Astrocyte (in vitro differentiated cells and primary cell): Measurements from ENCODE around the gene CCDC86.

ENCODE experiments used
- EZH2 ChIP-seq: IDR thresholded peaks from 2 replicates; pipeline ENCODE4 v1.6.1; 2012; ENCODE audit warnings: mild to moderate bottlenecking, low read length, inconsistent platforms; ENCODE audit not compliant: insufficient read depth
- TF ChIP-seq, protein P1 (sequence below): IDR thresholded peaks from 2 replicates; pipeline ENCODE4 v1.5.1; 2011; ENCODE audit warnings: low read depth, mild to moderate bottlenecking, inconsistent platforms, low read length, moderate library complexity; ENCODE audit not compliant: insufficient read depth

DNA sequence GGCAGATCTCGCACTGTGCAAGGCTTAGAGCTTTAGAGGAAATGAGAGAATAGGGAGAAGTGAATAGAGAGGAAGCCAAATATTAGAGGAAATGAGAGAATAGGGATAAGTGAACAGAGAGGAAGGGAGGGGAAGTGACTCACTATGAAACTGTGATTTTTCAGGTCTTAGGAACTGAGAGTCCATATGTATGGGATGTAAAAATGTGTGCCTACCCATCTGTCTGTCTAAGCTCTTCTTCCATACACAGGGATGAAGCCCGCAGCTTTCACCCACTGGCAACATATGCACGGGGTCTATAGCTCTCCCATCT, 6.4 kb upstream of the CCDC86 start:
- TF ChIP-seq, protein P1, sequence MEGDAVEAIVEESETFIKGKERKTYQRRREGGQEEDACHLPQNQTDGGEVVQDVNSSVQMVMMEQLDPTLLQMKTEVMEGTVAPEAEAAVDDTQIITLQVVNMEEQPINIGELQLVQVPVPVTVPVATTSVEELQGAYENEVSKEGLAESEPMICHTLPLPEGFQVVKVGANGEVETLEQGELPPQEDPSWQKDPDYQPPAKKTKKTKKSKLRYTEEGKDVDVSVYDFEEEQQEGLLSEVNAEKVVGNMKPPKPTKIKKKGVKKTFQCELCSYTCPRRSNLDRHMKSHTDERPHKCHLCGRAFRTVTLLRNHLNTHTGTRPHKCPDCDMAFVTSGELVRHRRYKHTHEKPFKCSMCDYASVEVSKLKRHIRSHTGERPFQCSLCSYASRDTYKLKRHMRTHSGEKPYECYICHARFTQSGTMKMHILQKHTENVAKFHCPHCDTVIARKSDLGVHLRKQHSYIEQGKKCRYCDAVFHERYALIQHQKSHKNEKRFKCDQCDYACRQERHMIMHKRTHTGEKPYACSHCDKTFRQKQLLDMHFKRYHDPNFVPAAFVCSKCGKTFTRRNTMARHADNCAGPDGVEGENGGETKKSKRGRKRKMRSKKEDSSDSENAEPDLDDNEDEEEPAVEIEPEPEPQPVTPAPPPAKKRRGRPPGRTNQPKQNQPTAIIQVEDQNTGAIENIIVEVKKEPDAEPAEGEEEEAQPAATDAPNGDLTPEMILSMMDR: no peak
- no peak for TF ChIP-seq EZH2
